ENCODE data around the gene RARRES2.
A peak's percentile ranks its signal among the peaks of the same experiment; 100 is the strongest.
"Not testable (repeated sequence)": the region's sequence is repeated elsewhere in the genome, so short reads cannot be mapped to it uniquely, and the experiment has no call there.

Gene RARRES2

GRCh38 chr7:150341263-150342120, at the start of gene RARRES2:
RARRES2 (minus strand) TSS chr7:150341629; CDS start chr7:150340609, 1,020 bp downstream.
- DNase-seq = no peak

- no peak for DNase-seq
Measured at GRCh38 chr7:150390205-150390604, 48.8 kb upstream of the RARRES2 start.

- no peak for DNase-seq
Measured at GRCh38 chr7:150389532-150389816, 48.0 kb upstream of the RARRES2 start.

GRCh38 chr7:150388709-150389531, 47.5 kb upstream of the RARRES2 start:
- no peak for DNase-seq

GRCh38 chr7:150388306-150388705, 46.9 kb upstream of the RARRES2 start:
- no peak for DNase-seq

- not testable (repeated sequence) for DNase-seq
Measured at GRCh38 chr7:150385884-150386283, 44.5 kb upstream of the RARRES2 start.

GRCh38 chr7:150385302-150385723, 43.9 kb upstream of the RARRES2 start:
- DNase-seq = no peak

- no peak for DNase-seq
Measured at GRCh38 chr7:150384406-150385301, 43.2 kb upstream of the RARRES2 start.

- DNase-seq = no peak
Measured at GRCh38 chr7:150383710-150384397, 42.4 kb upstream of the RARRES2 start.

- DNase-seq = no peak
Measured at GRCh38 chr7:150382844-150383225, 41.4 kb upstream of the RARRES2 start.

- DNase-seq = no peak
Measured at GRCh38 chr7:150382123-150382843, 40.9 kb upstream of the RARRES2 start.

GRCh38 chr7:150381785-150382122, 40.3 kb upstream of the RARRES2 start:
- DNase-seq = no peak

- DNase-seq = no peak
Measured at GRCh38 chr7:150381096-150381495, 39.7 kb upstream of the RARRES2 start.

- DNase-seq = no peak
Measured at GRCh38 chr7:150380463-150380862, 39.0 kb upstream of the RARRES2 start.

GRCh38 chr7:150379441-150380379, 38.3 kb upstream of the RARRES2 start:
- no peak for DNase-seq

GRCh38 chr7:150378853-150379440, 37.5 kb upstream of the RARRES2 start, which contains the start of gene ZNF775:
ZNF775 (plus strand) TSS chr7:150379330; CDS start chr7:150388471, 9,141 bp downstream.
- DNase-seq = peak; percentile 94

GRCh38 chr7:150378115-150378852, 36.9 kb upstream of the RARRES2 start:
- DNase-seq = peak; percentile 69

GRCh38 chr7:150377635-150378034, 36.2 kb upstream of the RARRES2 start:
- DNase-seq = no peak

GRCh38 chr7:150377196-150377595, 35.8 kb upstream of the RARRES2 start:
- no peak for DNase-seq
